Body of pancreas (tissue), 4 donors: ENCODE measurements around the gene NEMF.
A peak's percentile ranks its signal among the peaks of the same experiment; 100 is the strongest.

Experiments used
- POLR2A ChIP-seq, 3 donors: fragments of 450-650 bp; IDR thresholded peaks; one replicate each; pipeline ENCODE4 v1.6.1; 2016; ENCODE audit warnings: antibody characterized with exemption in 3 of 3, mild to moderate bottlenecking in 2 of 3
- TF ChIP-seq, protein P1 (sequence below), 7 experiments: fragments of 450-650 bp in 4 of 7; fragments of 200-600 bp in 3 of 7; sonication (generic) in 3 of 7; IDR thresholded peaks; one replicate each; pipeline ENCODE4 v1.5.1; 2016 to 2019; ENCODE audit warnings: antibody characterized with exemption in 7 of 7

DNA sequence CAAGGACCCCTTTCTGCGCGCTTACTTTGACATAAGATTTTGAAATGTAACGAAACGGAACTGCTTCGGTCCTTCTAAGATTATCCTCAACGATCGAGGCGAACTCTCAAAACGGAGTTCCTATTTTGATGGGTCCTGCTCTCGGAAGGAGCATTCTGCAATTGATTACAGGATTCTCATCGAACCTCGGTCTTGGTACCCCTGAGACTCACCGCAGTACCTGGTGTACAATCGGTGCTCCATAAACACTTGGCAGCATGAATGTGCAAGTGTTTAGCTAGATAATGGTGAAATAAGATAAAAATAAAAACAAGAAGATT is 530 bp upstream of the NEMF start:
- TF ChIP-seq POLR2A (IDR thresholded peaks at IDR 0.05): no peak
- TF ChIP-seq, protein P1, sequence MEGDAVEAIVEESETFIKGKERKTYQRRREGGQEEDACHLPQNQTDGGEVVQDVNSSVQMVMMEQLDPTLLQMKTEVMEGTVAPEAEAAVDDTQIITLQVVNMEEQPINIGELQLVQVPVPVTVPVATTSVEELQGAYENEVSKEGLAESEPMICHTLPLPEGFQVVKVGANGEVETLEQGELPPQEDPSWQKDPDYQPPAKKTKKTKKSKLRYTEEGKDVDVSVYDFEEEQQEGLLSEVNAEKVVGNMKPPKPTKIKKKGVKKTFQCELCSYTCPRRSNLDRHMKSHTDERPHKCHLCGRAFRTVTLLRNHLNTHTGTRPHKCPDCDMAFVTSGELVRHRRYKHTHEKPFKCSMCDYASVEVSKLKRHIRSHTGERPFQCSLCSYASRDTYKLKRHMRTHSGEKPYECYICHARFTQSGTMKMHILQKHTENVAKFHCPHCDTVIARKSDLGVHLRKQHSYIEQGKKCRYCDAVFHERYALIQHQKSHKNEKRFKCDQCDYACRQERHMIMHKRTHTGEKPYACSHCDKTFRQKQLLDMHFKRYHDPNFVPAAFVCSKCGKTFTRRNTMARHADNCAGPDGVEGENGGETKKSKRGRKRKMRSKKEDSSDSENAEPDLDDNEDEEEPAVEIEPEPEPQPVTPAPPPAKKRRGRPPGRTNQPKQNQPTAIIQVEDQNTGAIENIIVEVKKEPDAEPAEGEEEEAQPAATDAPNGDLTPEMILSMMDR (IDR thresholded peaks at IDR 0.05): peak in 3 of 7 experiments; percentile 0 to 19 (median 3)
